Measurements from ENCODE around the gene IL15RA. TPM values are rescaled to one million over a fixed set of nuclear protein-coding genes. Genes with fewer than 3 reads are reported as not detected.

Gene IL15RA
- total and polyA plus RNA-seq, 2 donors (not counting 1 experiment from before 2014, with no cell fraction given) = 9.3 to 9.6 TPM

DNA sequence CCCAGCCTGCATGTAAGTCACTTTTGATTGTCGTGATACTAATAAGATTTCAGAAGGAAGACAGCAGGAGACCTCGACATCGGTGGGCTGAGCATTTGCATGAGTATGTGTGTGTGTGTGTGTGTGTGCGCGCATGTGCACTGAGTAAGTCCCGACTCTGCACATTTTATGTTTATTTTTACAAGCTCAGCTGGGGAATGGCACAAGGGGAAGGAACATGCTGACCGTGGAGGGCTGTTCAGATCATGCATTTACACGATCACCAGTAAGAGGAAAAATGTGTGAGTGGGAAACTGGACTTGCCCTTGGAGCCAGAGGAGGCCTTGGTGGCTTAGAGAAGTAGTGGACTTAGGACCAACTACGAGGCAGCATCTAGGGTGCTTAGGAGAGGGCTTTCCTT lies 43.5 kb upstream of the IL15RA start:
- no peak overlapping the region for H2AFZ ChIP-seq (ENCODE audit: insufficient read depth, low read depth, low read length, poor library complexity, severe bottlenecking)
- peaks cover 0 to 35% of the 10 kb centered on the region in 2 experiments for H3K36me3 ChIP-seq (replicated peaks in 1 of 2; ENCODE audit: control extremely low read depth in 1 of 2, control insufficient read depth in 1 of 2, extremely low read depth in 1 of 2, insufficient read depth in 2 of 2, low read length in 1 of 2)
- intact Hi-C loops (cut with micrococcal nuclease) = no loop called here
- H3K4me1 ChIP-seq (ENCODE audit: control insufficient read depth in 2 of 2, insufficient read depth in 2 of 2, low read length in 2 of 2) = no peaks in the 10 kb centered on the region
- no peak overlapping the region for H3K4me3 ChIP-seq (ENCODE audit: control extremely low read depth in 1 of 5, extremely low read depth in 1 of 5, insufficient read depth in 1 of 5, low read depth in 2 of 5, low read length in 4 of 5)
- TF ChIP-seq, protein P1, sequence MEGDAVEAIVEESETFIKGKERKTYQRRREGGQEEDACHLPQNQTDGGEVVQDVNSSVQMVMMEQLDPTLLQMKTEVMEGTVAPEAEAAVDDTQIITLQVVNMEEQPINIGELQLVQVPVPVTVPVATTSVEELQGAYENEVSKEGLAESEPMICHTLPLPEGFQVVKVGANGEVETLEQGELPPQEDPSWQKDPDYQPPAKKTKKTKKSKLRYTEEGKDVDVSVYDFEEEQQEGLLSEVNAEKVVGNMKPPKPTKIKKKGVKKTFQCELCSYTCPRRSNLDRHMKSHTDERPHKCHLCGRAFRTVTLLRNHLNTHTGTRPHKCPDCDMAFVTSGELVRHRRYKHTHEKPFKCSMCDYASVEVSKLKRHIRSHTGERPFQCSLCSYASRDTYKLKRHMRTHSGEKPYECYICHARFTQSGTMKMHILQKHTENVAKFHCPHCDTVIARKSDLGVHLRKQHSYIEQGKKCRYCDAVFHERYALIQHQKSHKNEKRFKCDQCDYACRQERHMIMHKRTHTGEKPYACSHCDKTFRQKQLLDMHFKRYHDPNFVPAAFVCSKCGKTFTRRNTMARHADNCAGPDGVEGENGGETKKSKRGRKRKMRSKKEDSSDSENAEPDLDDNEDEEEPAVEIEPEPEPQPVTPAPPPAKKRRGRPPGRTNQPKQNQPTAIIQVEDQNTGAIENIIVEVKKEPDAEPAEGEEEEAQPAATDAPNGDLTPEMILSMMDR (IDR thresholded peaks at IDR 0.05) = no peak
- no peak for TF ChIP-seq EZH2 (IDR thresholded peaks at IDR 0.05; ENCODE audit: borderline replicate concordance, insufficient read depth, low read depth, low read length, poor library complexity, severe bottlenecking)
- H3K27me3 ChIP-seq (replicated peaks in 1 of 4; ENCODE audit: control extremely low read depth in 1 of 4, control insufficient read depth in 3 of 4, insufficient read depth in 4 of 4, low read length in 3 of 4) = no peaks in the 10 kb centered on the region
- POLR2A ChIA-PET = interaction anchor here (0.7 kb wide), 1 partner anchor 336 kb away, joined by 4 read pairs; the partner anchor contains the start of gene TASOR2
- H4K20me1 ChIP-seq (ENCODE audit: control insufficient read depth, insufficient read depth, low read length, poor library complexity, severe bottlenecking) = no peaks in the 10 kb centered on the region
- H3K9me3 Mint-ChIP-seq (ENCODE audit: insufficient read depth) = no peaks in the 10 kb centered on the region
- H3K79me2 ChIP-seq (ENCODE audit: control insufficient read depth, insufficient read depth, low read length) = no peaks in the 10 kb centered on the region
- no peak overlapping the region for H3K27ac Mint-ChIP-seq
- no peak overlapping the region for H3K9ac ChIP-seq (ENCODE audit: low read length)
- H3K4me2 ChIP-seq (replicated peaks; ENCODE audit: low read depth, low read length, poor library complexity, severe bottlenecking) = no peak overlapping the region
- ATAC-seq (ENCODE audit: low read depth) (no peak), DNase-seq (no peak)
- H3K4me1 Mint-ChIP-seq = no peaks in the 10 kb centered on the region
- WGBS (ENCODE audit: insufficient coverage) = 77% methylated on average over 7 of the region's 9 CpGs
- CTCF ChIA-PET = interaction anchor here (2.0 kb wide), 1 partner anchor 65 kb away, joined by 7 read pairs; no protein-coding TSS in a partner anchor
- H3K4me3 Mint-ChIP-seq = no peak overlapping the region
- no peak overlapping the region for H3K27ac ChIP-seq (ENCODE audit: low read length in 2 of 2)
- no peaks in the 10 kb centered on the region for H3K27me3 Mint-ChIP-seq
- H3K9me3 ChIP-seq (ENCODE audit: control extremely low read depth in 1 of 3, control insufficient read depth in 2 of 3, insufficient read depth in 1 of 3, low read length in 2 of 3) = no peaks in the 10 kb centered on the region

DNA sequence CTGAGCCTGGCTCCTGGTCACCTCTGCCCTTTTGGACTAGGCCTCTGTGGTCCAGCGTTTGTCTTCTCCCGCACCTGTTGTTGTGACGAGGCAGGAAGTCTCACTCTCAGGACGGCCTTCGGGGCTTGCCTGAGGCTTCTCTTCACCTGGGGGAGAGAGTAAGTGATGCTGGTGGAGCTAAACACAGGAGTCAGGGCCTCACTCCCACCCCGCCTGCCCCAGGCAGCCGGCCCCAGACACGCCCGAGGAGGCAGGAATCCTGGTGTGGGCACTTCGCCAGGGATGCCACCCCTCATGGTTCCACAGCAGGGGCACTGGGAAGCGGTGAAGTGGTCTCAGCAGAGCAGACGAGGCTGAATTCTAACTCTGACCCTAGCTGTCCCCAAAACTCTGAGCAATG lies 42.5 kb upstream of the IL15RA start:
- Histone ChIP-seq H3K4me3 (ENCODE audit: control extremely low read depth in 1 of 5, extremely low read depth in 1 of 5, insufficient read depth in 1 of 5, low read depth in 2 of 5, low read length in 4 of 5) (no peak overlapping the region), H2AFZ (ENCODE audit: insufficient read depth, low read depth, low read length, poor library complexity, severe bottlenecking) (no peak overlapping the region), H4K20me1 (ENCODE audit: control insufficient read depth, insufficient read depth, low read length, poor library complexity, severe bottlenecking) (no peaks in the 10 kb centered on the region), H3K9me3 (ENCODE audit: control extremely low read depth in 1 of 3, control insufficient read depth in 2 of 3, insufficient read depth in 1 of 3, low read length in 2 of 3) (no peaks in the 10 kb centered on the region), H3K27ac (ENCODE audit: low read length in 2 of 2) (no peak overlapping the region), H3K4me1 (ENCODE audit: control insufficient read depth in 2 of 2, insufficient read depth in 2 of 2, low read length in 2 of 2) (no peaks in the 10 kb centered on the region), H3K36me3 (replicated peaks in 1 of 2; ENCODE audit: control extremely low read depth in 1 of 2, control insufficient read depth in 1 of 2, extremely low read depth in 1 of 2, insufficient read depth in 2 of 2, low read length in 1 of 2) (peaks cover 0 to 34% of the 10 kb centered on the region in 2 experiments), H3K27me3 (replicated peaks in 1 of 4; ENCODE audit: control extremely low read depth in 1 of 4, control insufficient read depth in 3 of 4, insufficient read depth in 4 of 4, low read length in 3 of 4) (no peaks in the 10 kb centered on the region), H3K79me2 (ENCODE audit: control insufficient read depth, insufficient read depth, low read length) (no peaks in the 10 kb centered on the region), H3K4me2 (replicated peaks; ENCODE audit: low read depth, low read length, poor library complexity, severe bottlenecking) (no peak overlapping the region), H3K9ac (ENCODE audit: low read length) (no peak overlapping the region)
- WGBS (ENCODE audit: insufficient coverage) = 94% methylated on average over 10 of the region's 12 CpGs
- intact Hi-C loops (cut with micrococcal nuclease) = no loop called here
- POLR2A ChIA-PET = interaction anchor here (0.7 kb wide), 1 partner anchor 30 kb away, joined by 4 read pairs; no protein-coding TSS in a partner anchor
- CTCF ChIA-PET = interaction anchor here (2.0 kb wide), 1 partner anchor 66 kb away, joined by 7 read pairs; no protein-coding TSS in a partner anchor
- Mint-ChIP-seq H3K4me3 (no peak overlapping the region), H3K4me1 (peaks cover under 1% of the 10 kb centered on the region), H3K27me3 (no peaks in the 10 kb centered on the region), H3K27ac (no peak overlapping the region), H3K9me3 (ENCODE audit: insufficient read depth) (no peaks in the 10 kb centered on the region)
- no peak for ATAC-seq (ENCODE audit: low read depth)
- DNase-seq = no peak
- no peak for TF ChIP-seq EZH2 (IDR thresholded peaks at IDR 0.05; ENCODE audit: borderline replicate concordance, insufficient read depth, low read depth, low read length, poor library complexity, severe bottlenecking)
- TF ChIP-seq, protein P1 (IDR thresholded peaks at IDR 0.05) = no peak

Data from B cell (primary cell).